CD4-positive, alpha-beta memory T cell (primary cell): Measurements from ENCODE around the gene EIF4E1B. TPM values are rescaled to one million over a fixed set of nuclear protein-coding genes. Genes with fewer than 3 reads are reported as not detected.

Experiments
- CTCF ChIA-PET: fragments of 350-600 bp; sonication (Branson Sonifier 250); formaldehyde crosslinking; loops from one replicate; lab custom pipeline; 2021; ENCODE audit warnings: inconsistent platforms; ENCODE audit not compliant: partially characterized antibody; lab: Charles Lee
- POLR2A ChIA-PET: fragments of 350-600 bp; sonication (Branson Sonifier 250); formaldehyde crosslinking; loops from one replicate; lab custom pipeline; 2021; ENCODE audit not compliant: partially characterized antibody; lab: Charles Lee
- DNase-seq, 5 donors: peaks; one replicate each; pipeline versions ENCODE4 v3.0.0 to v3.0.0-alpha.2; 2020 to 2022; ENCODE audit warnings: mixed read lengths in 1 of 5
- H3K27ac ChIP-seq: one replicate; pipeline ENCODE4 v1.7.0; 2013; ENCODE audit warnings: low read depth, low read length
- H3K27me3 ChIP-seq: 2 replicates; pipeline ENCODE4 v1.7.0; 2013; ENCODE audit warnings: mild to moderate bottlenecking, low read length, moderate library complexity; ENCODE audit not compliant: insufficient read depth
- H3K36me3 ChIP-seq: 2 replicates; pipeline ENCODE4 v1.7.0; 2013; ENCODE audit warnings: mild to moderate bottlenecking, low read length, moderate library complexity; ENCODE audit not compliant: insufficient read depth
- H3K4me1 ChIP-seq: 2 replicates; pipeline ENCODE4 v1.7.0; 2013; ENCODE audit warnings: mild to moderate bottlenecking, low read length, moderate library complexity; ENCODE audit not compliant: insufficient read depth
- H3K4me3 ChIP-seq, 2 donors: one replicate each; pipeline ENCODE4 v1.7.0; 2013; ENCODE audit warnings: low read length in 2 of 2, mild to moderate bottlenecking in 1 of 2
- H3K9me3 ChIP-seq, 2 donors: one replicate each; pipeline ENCODE4 v1.7.0; 2013; ENCODE audit warnings: low read length in 2 of 2, control low read depth in 1 of 2; ENCODE audit not compliant: control insufficient read depth in 1 of 2
- H3K27ac Mint-ChIP-seq, 7 donors: one replicate each; pipeline ENCODE4 v1.8.0; 2020 to 2021; ENCODE audit warnings: mixed read lengths in 7 of 7, mild to moderate bottlenecking in 6 of 7, inconsistent platforms in 3 of 7, moderate library complexity in 3 of 7
- H3K27me3 Mint-ChIP-seq, 2 donors: one replicate each; pipeline ENCODE4 v1.8.0; 2020 to 2021; ENCODE audit warnings: mixed read lengths in 2 of 2
- H3K36me3 Mint-ChIP-seq, 2 donors: one replicate each; pipeline ENCODE4 v1.8.0; 2020 to 2021; ENCODE audit warnings: mixed read lengths in 2 of 2, inconsistent platforms in 1 of 2, mild to moderate bottlenecking in 1 of 2
- H3K4me1 Mint-ChIP-seq, 4 donors: one replicate each; pipeline ENCODE4 v1.8.0; 2020 to 2021; ENCODE audit warnings: mixed read lengths in 4 of 4, mild to moderate bottlenecking in 1 of 4
- H3K4me3 Mint-ChIP-seq, 8 donors: one replicate each; pipeline ENCODE4 v1.8.0; 2020 to 2021; ENCODE audit warnings: mixed read lengths in 8 of 8, mild to moderate bottlenecking in 7 of 8, moderate library complexity in 6 of 8, inconsistent platforms in 3 of 8
- H3K9me3 Mint-ChIP-seq, 8 donors: one replicate each; pipeline ENCODE4 v1.8.0; 2020 to 2021; ENCODE audit warnings: mixed read lengths in 8 of 8, mild to moderate bottlenecking in 5 of 8, inconsistent platforms in 3 of 8, moderate library complexity in 1 of 8
- intact Hi-C: fragments of 100-400 bp; cut with micrococcal nuclease; formaldehyde crosslinking; loops from one replicate; pipeline ENCODE4 v1.15.1; 2023
- polyA plus RNA-seq, 2 donors: library from polyadenylated mRNA; unstranded; fragments of 300-500 nt; fragmentation: Illumina TruSeq; gene quantifications; one replicate each; pipeline ENCODE4 v1.2.3, GENCODE V29; 2021
- total RNA-seq, 2 experiments: library from RNA; stranded (reverse); gene quantifications; one replicate each; pipeline ENCODE4 v1.2.3, GENCODE V29; 2021

The EIF4E1B gene
- total and polyA plus RNA-seq, 4 experiments from 2014 or later: not detected

DNA sequence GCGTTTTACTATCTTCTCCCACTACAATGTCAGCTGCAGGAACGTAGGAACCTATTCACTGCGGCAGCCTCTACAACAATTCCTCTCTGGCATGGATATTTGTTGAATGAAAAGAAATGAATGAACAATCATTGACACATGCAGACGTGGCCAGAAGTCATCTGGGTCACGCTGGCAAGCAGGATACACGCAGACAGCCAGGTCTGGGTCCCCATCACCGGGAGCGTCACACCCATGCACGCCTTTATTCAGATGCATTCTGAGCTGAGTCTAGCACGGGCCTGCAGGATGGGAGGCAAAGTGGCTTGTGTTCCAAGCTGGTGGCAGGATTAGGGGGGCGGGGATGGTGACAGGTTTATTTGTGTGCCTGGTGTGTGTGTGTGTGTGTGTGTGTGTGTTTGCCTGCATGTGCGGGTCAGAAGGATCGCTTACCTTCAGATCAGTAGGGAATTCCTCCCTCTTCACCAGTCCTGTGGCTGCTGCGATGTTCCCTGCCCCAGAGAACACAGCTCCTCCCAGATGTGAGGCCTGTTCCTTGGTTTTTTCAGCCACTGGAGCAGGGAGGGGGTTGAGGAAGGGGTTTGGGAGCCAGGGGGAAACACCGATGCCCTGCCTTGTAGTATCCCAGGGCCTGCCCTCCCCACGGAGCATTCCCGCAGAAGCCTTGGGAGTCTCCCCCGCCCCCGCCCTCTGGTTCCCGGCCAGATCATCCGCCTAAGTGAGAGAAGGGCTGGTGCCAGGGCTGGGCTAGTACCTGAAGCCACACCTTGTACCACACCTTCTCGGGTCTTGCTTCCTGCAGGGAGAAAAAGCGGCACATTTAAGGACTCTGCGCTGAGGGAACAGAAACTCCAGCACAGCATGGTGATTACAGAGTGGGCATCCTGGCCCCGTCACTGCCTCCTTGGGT is 4.3 kb upstream of the EIF4E1B start:
- no peak for DNase-seq
- H3K36me3 Mint-ChIP-seq: no peaks in the 10 kb centered on the region
- no peaks in the 10 kb centered on the region for H3K9me3 Mint-ChIP-seq
- Histone ChIP-seq H3K27me3 (peaks cover 20% of the 10 kb centered on the region), H3K36me3 (no peaks in the 10 kb centered on the region), H3K27ac (no peak overlapping the region), H3K9me3 (no peaks in the 10 kb centered on the region), H3K4me3 (no peak overlapping the region), H3K4me1 (peaks cover 16% of the 10 kb centered on the region)
- ChIA-PET POLR2A (no interaction called here), CTCF (interaction anchor here (1.4 to 1.9 kb wide), 2 partner anchors 35 kb away, joined by 4 to 5 read pairs; no protein-coding TSS in a partner anchor)
- no peak overlapping the region for H3K4me3 Mint-ChIP-seq
- no peak overlapping the region for H3K27ac Mint-ChIP-seq
- intact Hi-C loops: no loop called here
- H3K27me3 Mint-ChIP-seq: peaks cover 36 to 40% of the 10 kb centered on the region in 2 donors
- H3K4me1 Mint-ChIP-seq: peaks cover 7 to 9% (median 8%) of the 10 kb centered on the region in 4 donors

DNA sequence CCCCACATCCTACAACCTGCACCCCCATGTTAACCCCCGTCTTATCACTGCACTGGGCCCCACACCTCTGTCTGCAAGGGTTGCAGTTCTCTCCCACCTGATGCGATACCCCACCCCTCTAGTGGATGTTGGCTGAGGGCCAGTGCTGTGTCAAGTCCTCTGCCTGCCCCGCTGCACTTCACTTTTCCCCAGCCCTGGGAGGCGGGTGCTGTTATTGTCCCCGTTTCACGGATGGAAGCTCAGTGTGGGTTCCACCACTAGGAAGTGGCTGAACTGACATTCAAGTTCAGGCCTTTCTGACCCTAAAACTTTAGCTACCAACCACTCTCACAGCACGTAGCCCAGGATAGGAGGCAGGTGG is 3.6 kb upstream of the EIF4E1B start:
- Mint-ChIP-seq H3K27ac (no peak overlapping the region), H3K4me1 (peaks cover 7 to 9% (median 8%) of the 10 kb centered on the region in 4 donors), H3K4me3 (no peak overlapping the region), H3K27me3 (peaks cover 40 to 42% of the 10 kb centered on the region in 2 donors), H3K36me3 (no peaks in the 10 kb centered on the region), H3K9me3 (no peaks in the 10 kb centered on the region)
- Histone ChIP-seq H3K27me3 (peaks cover 21% of the 10 kb centered on the region), H3K27ac (no peak overlapping the region), H3K9me3 (no peaks in the 10 kb centered on the region), H3K4me1 (peaks cover 16% of the 10 kb centered on the region), H3K4me3 (no peak overlapping the region), H3K36me3 (no peaks in the 10 kb centered on the region)
- ChIA-PET CTCF (interaction anchor here (1.9 kb wide), 1 partner anchor 34 kb away, joined by 5 read pairs; no protein-coding TSS in a partner anchor), POLR2A (no interaction called here)
- no peak for DNase-seq
- intact Hi-C loops: no loop called here

DNA sequence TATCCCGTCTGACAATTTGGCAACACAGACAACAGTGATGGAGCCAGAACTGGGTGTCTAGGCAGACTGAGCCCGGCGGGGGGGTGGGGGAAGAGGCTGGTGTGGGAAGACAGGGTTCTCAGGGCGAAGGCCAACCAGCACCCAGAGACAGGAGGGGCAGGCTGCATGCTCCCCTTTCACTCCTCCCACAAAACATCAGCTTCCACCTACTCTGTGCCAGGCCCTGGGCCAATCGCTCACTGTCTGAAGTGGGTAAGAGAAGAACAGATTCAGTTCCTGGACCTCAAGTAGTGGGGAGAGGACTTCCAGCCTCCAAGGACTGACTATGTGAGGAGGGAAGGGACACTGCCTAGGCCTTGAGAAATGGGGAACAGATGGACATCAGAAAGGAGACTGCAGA is 2.9 kb upstream of the EIF4E1B start:
- ChIA-PET CTCF (interaction anchor here (1.9 kb wide), 1 partner anchor 34 kb away, joined by 5 read pairs; no protein-coding TSS in a partner anchor), POLR2A (no interaction called here)
- Histone ChIP-seq H3K4me3 (no peak overlapping the region), H3K27me3 (peaks cover 24% of the 10 kb centered on the region), H3K4me1 (peaks cover 16% of the 10 kb centered on the region), H3K9me3 (no peaks in the 10 kb centered on the region), H3K27ac (no peak overlapping the region), H3K36me3 (no peaks in the 10 kb centered on the region)
- Mint-ChIP-seq H3K36me3 (no peaks in the 10 kb centered on the region), H3K9me3 (no peaks in the 10 kb centered on the region), H3K27ac (no peak overlapping the region), H3K4me1 (peaks cover 7 to 9% (median 8%) of the 10 kb centered on the region in 4 donors), H3K4me3 (peak overlapping the region in 2 of 8 donors; percentile 1 to 7), H3K27me3 (peaks cover 37 to 41% of the 10 kb centered on the region in 2 donors)
- DNase-seq: no peak
- intact Hi-C loops: no loop called here

DNA sequence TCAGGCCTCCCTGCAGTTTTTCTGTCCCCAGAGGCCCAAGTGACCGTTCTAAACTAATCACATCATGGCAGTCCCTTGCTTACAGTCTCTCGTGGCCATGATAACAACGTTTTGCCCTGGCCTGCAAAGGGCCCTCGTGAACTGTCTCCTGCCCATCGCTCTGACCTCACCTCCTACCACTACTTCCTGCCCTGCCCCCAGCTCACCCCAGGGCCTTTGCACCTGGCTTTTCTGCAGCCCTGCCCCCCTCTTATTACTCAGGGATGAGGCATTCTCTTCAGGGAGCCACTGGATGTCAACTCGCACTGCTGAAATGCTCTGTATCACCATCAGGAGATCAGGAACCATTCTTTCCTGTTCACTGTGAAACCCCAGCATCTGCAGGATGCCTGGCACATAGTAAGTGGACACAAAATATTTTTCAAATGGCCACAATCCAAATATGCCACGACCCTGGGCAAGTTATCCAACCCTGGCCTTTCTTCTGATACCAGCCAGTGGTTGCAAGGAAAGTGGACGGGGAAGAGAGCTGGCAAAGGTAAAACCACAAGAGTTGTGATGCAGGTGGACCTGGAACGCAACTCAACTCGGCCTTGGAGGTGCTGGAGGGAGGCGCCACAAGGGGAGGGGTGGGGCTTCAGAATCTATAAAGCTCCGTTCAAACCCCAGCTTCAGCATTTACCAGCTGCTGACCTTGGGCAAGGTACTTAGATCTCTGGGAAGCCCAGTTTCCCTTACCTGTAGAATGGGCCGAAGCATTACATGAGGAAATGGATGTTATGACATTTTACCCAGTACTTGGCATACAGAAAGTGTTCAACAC is 1.9 kb upstream of the EIF4E1B start:
- Mint-ChIP-seq H3K4me3 (peak overlapping the region in 4 of 8 donors; percentile 32 to 68 (median 42)), H3K36me3 (no peaks in the 10 kb centered on the region), H3K9me3 (no peaks in the 10 kb centered on the region), H3K4me1 (peaks cover 8 to 9% (median 9%) of the 10 kb centered on the region in 4 donors), H3K27me3 (peaks cover 40 to 47% of the 10 kb centered on the region in 2 donors), H3K27ac (peak overlapping the region in 1 of 7 donors; percentile 35)
- peaks cover 25% of the 10 kb centered on the region for H3K27me3 ChIP-seq
- ChIA-PET CTCF (interaction anchor here (1.9 kb wide), 1 partner anchor 33 kb away, joined by 5 read pairs; no protein-coding TSS in a partner anchor), POLR2A (interaction anchor here (2.0 kb wide), 1 partner anchor 19 kb away, joined by 6 read pairs; the partner anchor contains the start of gene TSPAN17)
- H3K9me3 ChIP-seq: no peaks in the 10 kb centered on the region
- H3K4me3 ChIP-seq: no peak overlapping the region
- H3K36me3 ChIP-seq: no peaks in the 10 kb centered on the region
- intact Hi-C loops: no loop called here
- H3K27ac ChIP-seq: no peak overlapping the region
- peaks cover 16% of the 10 kb centered on the region for H3K4me1 ChIP-seq
- DNase-seq: no peak

DNA sequence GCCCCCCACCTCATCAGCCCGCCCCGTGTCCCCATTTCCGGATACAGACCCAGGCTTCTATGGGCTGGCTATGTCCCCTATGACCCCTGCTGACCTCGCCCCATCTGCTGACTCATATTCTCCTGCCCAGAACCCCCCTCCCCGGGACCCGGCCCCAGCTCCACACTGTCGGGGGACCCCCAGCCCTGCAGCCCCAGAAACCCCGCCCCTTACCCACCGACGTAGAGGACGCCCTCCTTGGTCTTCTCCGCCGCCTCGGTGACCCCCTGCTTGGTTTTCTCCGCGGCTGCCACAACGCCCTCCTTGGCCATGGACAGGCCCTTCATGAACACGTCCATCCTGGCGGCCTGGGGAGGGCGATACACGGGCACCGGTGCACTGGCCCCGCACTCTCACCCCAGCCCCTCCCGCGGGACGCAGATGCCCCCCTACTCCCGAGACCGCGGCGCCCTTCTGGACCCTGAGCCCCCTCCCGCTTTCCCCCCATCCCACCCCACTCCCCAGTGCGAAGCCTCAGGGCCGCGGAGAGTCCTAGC is 1.1 kb upstream of the EIF4E1B start:
- peaks cover 25% of the 10 kb centered on the region for H3K27me3 ChIP-seq
- no peak overlapping the region for H3K27ac Mint-ChIP-seq
- H3K27ac ChIP-seq: no peak overlapping the region
- no peaks in the 10 kb centered on the region for H3K36me3 ChIP-seq
- H3K27me3 Mint-ChIP-seq: peaks cover 45 to 51% of the 10 kb centered on the region in 2 donors
- no peaks in the 10 kb centered on the region for H3K36me3 Mint-ChIP-seq
- ChIA-PET POLR2A (interaction anchor here (0.5 to 2.0 kb wide), 2 partner anchors 18 to 200 kb away, joined by 4 to 6 read pairs; partner anchors contain the start of gene TSPAN17), CTCF (no interaction called here)
- intact Hi-C loops: no loop called here
- peaks cover 9 to 13% (median 11%) of the 10 kb centered on the region in 4 donors for H3K4me1 Mint-ChIP-seq
- H3K4me3 ChIP-seq: no peak overlapping the region
- no peaks in the 10 kb centered on the region for H3K9me3 ChIP-seq
- peaks cover 16% of the 10 kb centered on the region for H3K4me1 ChIP-seq
- H3K9me3 Mint-ChIP-seq: no peaks in the 10 kb centered on the region
- H3K4me3 Mint-ChIP-seq: peak overlapping the region in 6 of 8 donors; percentile 21 to 71 (median 42)
- no peak for DNase-seq

DNA sequence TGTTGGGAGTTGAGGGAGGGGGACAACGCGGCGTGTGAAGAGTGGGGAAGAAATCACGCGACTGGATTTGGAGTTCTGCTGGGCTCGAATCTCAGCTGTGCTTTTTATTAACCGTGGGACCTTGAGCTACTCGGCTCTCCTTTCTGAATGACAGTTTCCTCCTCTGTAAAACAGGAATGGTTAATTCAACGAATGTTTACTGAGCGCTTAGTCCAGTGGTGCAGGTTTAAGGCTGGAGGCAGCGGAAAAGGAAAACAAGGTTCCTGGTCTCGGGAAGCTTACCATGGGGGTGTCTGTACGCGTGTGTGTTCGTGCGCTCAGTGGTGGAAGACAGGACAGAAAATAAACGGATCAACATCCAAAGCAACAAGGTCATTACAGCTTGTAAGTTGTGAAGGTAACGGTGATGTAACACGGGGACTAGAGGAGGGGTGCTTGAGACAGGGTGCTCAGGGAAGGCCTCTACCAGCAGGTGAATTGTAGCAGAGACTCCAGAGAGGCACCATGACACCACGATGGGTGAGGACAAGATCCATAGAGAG is 277 bp downstream of the EIF4E1B start:
- Mint-ChIP-seq H3K36me3 (peaks cover 0 to 1% of the 10 kb centered on the region in 2 donors), H3K9me3 (peaks cover 0 to 6% (median 3%) of the 10 kb centered on the region in 8 donors), H3K4me1 (peaks cover 9 to 13% (median 11%) of the 10 kb centered on the region in 4 donors), H3K4me3 (peak overlapping the region; percentile 35 to 78 (median 60)), H3K27me3 (peaks cover 54 to 57% of the 10 kb centered on the region in 2 donors), H3K27ac (peak overlapping the region in 1 of 7 donors; percentile 42)
- DNase-seq: no peak
- H3K27ac ChIP-seq: no peak overlapping the region
- intact Hi-C loops: no loop called here
- peak overlapping the region in 1 of 2 donors; percentile 19 for H3K4me3 ChIP-seq
- H3K27me3 ChIP-seq: peaks cover 25% of the 10 kb centered on the region
- H3K9me3 ChIP-seq: no peaks in the 10 kb centered on the region
- no peaks in the 10 kb centered on the region for H3K36me3 ChIP-seq
- ChIA-PET POLR2A (interaction anchor here (2.0 kb wide), 1 partner anchor 17 kb away, joined by 6 read pairs; the partner anchor contains the start of gene TSPAN17), CTCF (interaction anchor here (1.3 kb wide), 1 partner anchor 30 kb away, joined by 4 read pairs; no protein-coding TSS in a partner anchor)
- H3K4me1 ChIP-seq: peaks cover 16% of the 10 kb centered on the region
